Measurements from ENCODE around the gene GLP2R.

Gene GLP2R

GRCh38 chr17:9897372-9897968, 71.7 kb downstream of the GLP2R start:
- Histone ChIP-seq H3K27me3 (no peaks in the 10 kb centered on the region), H3K36me3 (no peaks in the 10 kb centered on the region), H3K9me3 (no peaks in the 10 kb centered on the region), H3K4me1 (no peaks in the 10 kb centered on the region), H3K4me3 (ENCODE audit: low read depth, low read length) (no peak overlapping the region)
- TF ChIP-seq, protein P1, sequence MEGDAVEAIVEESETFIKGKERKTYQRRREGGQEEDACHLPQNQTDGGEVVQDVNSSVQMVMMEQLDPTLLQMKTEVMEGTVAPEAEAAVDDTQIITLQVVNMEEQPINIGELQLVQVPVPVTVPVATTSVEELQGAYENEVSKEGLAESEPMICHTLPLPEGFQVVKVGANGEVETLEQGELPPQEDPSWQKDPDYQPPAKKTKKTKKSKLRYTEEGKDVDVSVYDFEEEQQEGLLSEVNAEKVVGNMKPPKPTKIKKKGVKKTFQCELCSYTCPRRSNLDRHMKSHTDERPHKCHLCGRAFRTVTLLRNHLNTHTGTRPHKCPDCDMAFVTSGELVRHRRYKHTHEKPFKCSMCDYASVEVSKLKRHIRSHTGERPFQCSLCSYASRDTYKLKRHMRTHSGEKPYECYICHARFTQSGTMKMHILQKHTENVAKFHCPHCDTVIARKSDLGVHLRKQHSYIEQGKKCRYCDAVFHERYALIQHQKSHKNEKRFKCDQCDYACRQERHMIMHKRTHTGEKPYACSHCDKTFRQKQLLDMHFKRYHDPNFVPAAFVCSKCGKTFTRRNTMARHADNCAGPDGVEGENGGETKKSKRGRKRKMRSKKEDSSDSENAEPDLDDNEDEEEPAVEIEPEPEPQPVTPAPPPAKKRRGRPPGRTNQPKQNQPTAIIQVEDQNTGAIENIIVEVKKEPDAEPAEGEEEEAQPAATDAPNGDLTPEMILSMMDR (IDR thresholded peaks at IDR 0.05; ENCODE audit: low read depth, low read length): no peak
- DNase-seq: no peak

GRCh38 chr17:9898812-9899211, 73.1 kb downstream of the GLP2R start:
- TF ChIP-seq, protein P1 (IDR thresholded peaks at IDR 0.05; ENCODE audit: low read depth, low read length): no peak
- Histone ChIP-seq H3K27me3 (no peaks in the 10 kb centered on the region), H3K36me3 (no peaks in the 10 kb centered on the region), H3K4me1 (no peaks in the 10 kb centered on the region), H3K9me3 (no peaks in the 10 kb centered on the region), H3K4me3 (ENCODE audit: low read depth, low read length) (no peak overlapping the region)
- no peak for DNase-seq

DNA sequence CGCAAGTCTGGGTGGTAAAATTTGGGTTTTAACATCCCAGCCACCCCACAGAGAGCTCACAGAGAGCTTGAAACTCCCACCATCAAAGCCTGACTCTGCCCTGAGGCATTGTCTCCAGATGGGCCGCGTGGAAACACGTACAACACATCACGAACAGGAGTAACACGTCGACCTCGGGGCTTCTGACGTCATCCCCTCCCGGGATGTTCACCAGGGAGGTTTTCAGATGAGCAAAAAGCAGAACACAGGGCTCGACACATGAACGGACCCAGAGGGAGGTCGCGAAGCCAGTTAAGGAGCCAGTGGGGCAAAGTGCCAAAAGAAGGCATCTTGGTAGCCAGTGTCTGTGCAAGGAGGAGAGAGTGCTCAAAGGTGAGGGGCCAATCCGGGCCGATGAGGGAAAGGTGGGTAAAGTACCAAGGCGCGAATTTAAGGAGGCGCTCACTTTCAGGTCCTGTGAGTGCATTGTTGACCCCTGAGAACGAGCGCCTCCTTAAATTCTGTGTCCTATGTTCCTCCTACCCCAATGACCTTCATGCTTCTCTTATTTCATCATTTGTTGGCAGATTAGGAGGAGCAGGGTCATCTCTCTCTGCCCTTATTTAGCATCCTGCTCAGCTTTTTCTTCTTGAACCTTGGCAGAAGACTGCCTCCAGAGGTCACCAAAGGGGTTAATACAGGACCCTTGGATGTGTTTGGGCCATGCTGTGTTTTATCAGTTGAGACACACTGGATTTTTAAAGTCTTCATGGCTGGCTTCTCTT, 73.7 kb downstream of the GLP2R start:
- Histone ChIP-seq H3K4me1 (no peaks in the 10 kb centered on the region), H3K9me3 (no peaks in the 10 kb centered on the region), H3K27me3 (no peaks in the 10 kb centered on the region), H3K36me3 (no peaks in the 10 kb centered on the region), H3K4me3 (ENCODE audit: low read depth, low read length) (no peak overlapping the region)
- TF ChIP-seq, protein P1 (IDR thresholded peaks at IDR 0.05; ENCODE audit: low read depth, low read length): no peak
- no peak for DNase-seq

- TF ChIP-seq, protein P1 (IDR thresholded peaks at IDR 0.05; ENCODE audit: low read depth, low read length): no peak
- H3K4me1 ChIP-seq: no peaks in the 10 kb centered on the region
- no peaks in the 10 kb centered on the region for H3K9me3 ChIP-seq
- DNase-seq: no peak
- H3K36me3 ChIP-seq: no peaks in the 10 kb centered on the region
- no peak overlapping the region for H3K4me3 ChIP-seq (ENCODE audit: low read depth, low read length)
- H3K27me3 ChIP-seq: no peaks in the 10 kb centered on the region
Measured at GRCh38 chr17:9900044-9900594, 74.4 kb downstream of the GLP2R start.

DNA sequence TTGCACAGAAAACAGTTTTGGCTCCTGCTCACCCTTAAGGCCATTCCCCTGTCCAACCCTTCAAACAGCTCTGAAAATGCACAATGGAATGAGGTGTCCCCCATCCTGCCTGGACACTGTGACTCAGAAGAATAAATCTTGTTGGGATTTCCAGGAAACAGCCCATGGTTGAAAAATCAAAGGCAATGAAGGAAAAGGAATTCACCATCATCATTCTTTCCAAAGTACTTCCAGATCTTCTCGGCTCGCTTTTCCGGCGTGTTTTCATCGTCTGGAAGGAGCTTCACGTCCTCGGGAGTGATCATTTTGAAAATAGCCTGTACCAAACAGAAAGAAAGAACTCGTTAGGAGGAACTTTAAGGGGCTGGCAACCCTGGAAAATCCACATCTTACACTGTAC, 75.1 kb downstream of the GLP2R start:
- Histone ChIP-seq H3K27me3 (no peaks in the 10 kb centered on the region), H3K9me3 (no peaks in the 10 kb centered on the region), H3K36me3 (no peaks in the 10 kb centered on the region), H3K4me1 (no peaks in the 10 kb centered on the region), H3K4me3 (ENCODE audit: low read depth, low read length) (no peak overlapping the region)
- TF ChIP-seq, protein P1 (IDR thresholded peaks at IDR 0.05; ENCODE audit: low read depth, low read length): no peak
- DNase-seq: no peak

DNA sequence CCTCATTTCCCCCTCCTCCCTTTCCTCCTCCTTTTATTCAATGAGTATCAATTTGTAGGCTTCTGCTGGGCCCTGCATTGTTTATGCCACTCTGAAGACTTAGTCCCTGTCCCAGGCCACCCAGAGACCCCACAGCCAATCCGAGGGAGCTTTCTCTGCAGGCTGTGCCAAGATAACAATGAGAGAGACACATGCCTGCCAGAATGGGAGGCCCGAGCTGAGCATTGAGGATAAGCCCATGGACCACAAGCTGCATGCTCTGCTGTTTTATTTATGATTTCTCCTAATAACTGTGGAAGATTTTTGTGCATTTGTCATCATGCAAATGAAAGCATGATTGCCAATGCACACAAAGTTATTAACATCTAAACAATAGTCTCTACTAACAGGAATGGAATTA, 76.4 kb downstream of the GLP2R start:
- Histone ChIP-seq H3K27me3 (no peaks in the 10 kb centered on the region), H3K9me3 (no peaks in the 10 kb centered on the region), H3K4me1 (no peaks in the 10 kb centered on the region), H3K4me3 (ENCODE audit: low read depth, low read length) (no peak overlapping the region), H3K36me3 (no peaks in the 10 kb centered on the region)
- TF ChIP-seq, protein P1 (IDR thresholded peaks at IDR 0.05; ENCODE audit: low read depth, low read length): no peak
- DNase-seq: no peak

All from BE2C (cell line).